RWPE2 (cell line): Measurements from ENCODE around the gene SMARCA1.
"Not testable (repeated sequence)": the region's sequence is repeated elsewhere in the genome, so short reads cannot be mapped to it uniquely, and the experiment has no call there.

Source experiments
- ATAC-seq: fragments of 200-7000 bp; cut with Tn5 transposase; 3 replicates; pipeline ENCODE4 v1.9.1; 2021; ENCODE audit warnings: low read depth
- DNase-seq: peaks from one replicate; pipeline ENCODE4 v3.0.0-alpha.2; 2020; ENCODE audit warnings: low spot score
- H3K27ac ChIP-seq: fragments of 450-650 bp; 2 replicates; pipeline ENCODE4 v1.5.1; 2017; ENCODE audit warnings: mild to moderate bottlenecking; ENCODE audit not compliant: poor library complexity, severe bottlenecking
- H3K27me3 ChIP-seq: fragments of 250-450 bp; sonication (Bioruptor Pico); 2 replicates; pipeline ENCODE4 v1.5.1; 2021; ENCODE audit warnings: mild to moderate bottlenecking, moderate library complexity; ENCODE audit not compliant: insufficient read depth, poor library complexity, severe bottlenecking
- H3K36me3 ChIP-seq: fragments of 250-450 bp; sonication (Bioruptor Pico); 2 replicates; pipeline ENCODE4 v1.5.1; 2020; ENCODE audit warnings: low read depth, mild to moderate bottlenecking, moderate library complexity
- H3K4me1 ChIP-seq: fragments of 250-450 bp; sonication (Bioruptor Pico); 2 replicates; pipeline ENCODE4 v1.5.1; 2021; ENCODE audit warnings: mild to moderate bottlenecking, moderate library complexity; ENCODE audit not compliant: insufficient read depth, poor library complexity, severe bottlenecking
- H3K4me3 ChIP-seq: fragments of 250-450 bp; sonication (Bioruptor Pico); 2 replicates; pipeline ENCODE4 v1.5.1; 2021; ENCODE audit warnings: mild to moderate bottlenecking, moderate library complexity; ENCODE audit not compliant: severe bottlenecking
- H3K9me3 ChIP-seq: fragments of 250-450 bp; sonication (Bioruptor Pico); 2 replicates; pipeline ENCODE4 v1.5.1; 2021; ENCODE audit warnings: mild to moderate bottlenecking, moderate library complexity; ENCODE audit not compliant: severe bottlenecking
- TF ChIP-seq, protein P1 (sequence below): fragments of 450-650 bp; IDR thresholded peaks from one replicate; pipeline ENCODE4 v1.5.1; 2017; ENCODE audit warnings: mild to moderate bottlenecking, moderate library complexity; ENCODE audit not compliant: poor library complexity, severe bottlenecking

SMARCA1 gene

DNA sequence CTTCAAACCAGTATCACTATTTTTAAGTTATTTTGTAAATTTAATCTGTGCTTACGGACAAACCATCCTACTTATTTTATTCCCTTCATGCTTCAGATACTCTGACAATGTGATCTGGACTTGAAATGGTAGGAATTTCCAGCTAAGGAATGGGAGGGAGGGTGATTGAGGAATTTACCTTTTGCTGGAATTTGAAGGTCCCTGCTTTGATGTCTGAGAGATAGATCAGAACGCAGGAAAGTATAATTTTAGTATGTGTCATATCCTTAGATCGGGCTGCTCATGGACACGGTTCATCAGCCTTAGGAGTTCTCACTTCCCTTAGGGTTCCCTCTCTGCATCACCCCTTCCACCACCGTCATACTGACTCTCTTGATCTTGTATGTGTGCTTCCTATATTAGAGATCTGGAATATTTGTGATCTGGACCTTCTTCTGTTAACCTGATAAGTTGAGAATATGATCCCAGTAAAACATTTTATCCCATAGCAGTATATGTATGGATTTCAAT lies 33.6 kb upstream of the SMARCA1 start:
- H3K4me1 ChIP-seq, result no peaks in the 10 kb centered on the region
- DNase-seq (no peak), ATAC-seq (no peak)
- H3K27ac ChIP-seq, result no peak overlapping the region
- H3K36me3 ChIP-seq, result peaks cover 36% of the 10 kb centered on the region
- no peaks in the 10 kb centered on the region for H3K27me3 ChIP-seq
- H3K4me3 ChIP-seq, result no peak overlapping the region
- H3K9me3 ChIP-seq, result no peaks in the 10 kb centered on the region
- TF ChIP-seq, protein P1, sequence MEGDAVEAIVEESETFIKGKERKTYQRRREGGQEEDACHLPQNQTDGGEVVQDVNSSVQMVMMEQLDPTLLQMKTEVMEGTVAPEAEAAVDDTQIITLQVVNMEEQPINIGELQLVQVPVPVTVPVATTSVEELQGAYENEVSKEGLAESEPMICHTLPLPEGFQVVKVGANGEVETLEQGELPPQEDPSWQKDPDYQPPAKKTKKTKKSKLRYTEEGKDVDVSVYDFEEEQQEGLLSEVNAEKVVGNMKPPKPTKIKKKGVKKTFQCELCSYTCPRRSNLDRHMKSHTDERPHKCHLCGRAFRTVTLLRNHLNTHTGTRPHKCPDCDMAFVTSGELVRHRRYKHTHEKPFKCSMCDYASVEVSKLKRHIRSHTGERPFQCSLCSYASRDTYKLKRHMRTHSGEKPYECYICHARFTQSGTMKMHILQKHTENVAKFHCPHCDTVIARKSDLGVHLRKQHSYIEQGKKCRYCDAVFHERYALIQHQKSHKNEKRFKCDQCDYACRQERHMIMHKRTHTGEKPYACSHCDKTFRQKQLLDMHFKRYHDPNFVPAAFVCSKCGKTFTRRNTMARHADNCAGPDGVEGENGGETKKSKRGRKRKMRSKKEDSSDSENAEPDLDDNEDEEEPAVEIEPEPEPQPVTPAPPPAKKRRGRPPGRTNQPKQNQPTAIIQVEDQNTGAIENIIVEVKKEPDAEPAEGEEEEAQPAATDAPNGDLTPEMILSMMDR, result no peak

- ATAC-seq, DNase-seq, H3K4me1 ChIP-seq: not testable (repeated sequence)
These were observed 31.5 kb upstream of the SMARCA1 start for GRCh38 chrX:129554816-129555215.

DNA sequence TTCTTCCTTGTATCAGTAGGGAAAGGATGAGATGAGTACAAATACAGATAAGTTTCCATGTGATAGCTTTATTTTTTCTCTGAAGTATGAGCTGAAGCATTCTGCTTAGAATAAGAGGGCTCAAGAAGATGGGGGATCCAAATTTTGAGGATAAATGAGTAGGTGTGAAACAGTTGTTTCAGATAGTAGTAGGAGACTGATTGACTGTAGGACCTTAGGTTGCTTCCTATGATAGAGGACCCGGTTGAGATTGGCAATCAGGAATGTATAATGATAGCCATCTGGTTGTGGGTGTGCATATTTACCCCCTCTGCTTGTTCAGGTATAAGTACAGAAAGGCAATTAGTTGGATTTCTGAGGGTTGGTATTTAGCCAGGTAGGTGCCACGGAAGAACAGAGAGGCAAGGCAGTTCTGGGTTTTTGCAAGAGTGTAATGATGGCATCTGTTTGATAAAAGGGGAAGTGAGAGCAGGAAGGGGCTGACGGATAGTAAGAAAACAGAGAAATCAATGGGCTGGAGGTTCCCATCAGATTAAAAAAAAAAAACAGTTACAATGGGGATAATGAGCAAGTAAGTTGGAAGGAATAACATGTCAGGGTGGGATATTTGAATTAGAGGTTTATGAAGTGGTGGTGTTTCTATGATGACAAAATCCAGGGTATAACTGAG lies 30.5 kb upstream of the SMARCA1 start:
- Histone ChIP-seq H3K27me3 (no peaks in the 10 kb centered on the region), H3K4me1 (no peaks in the 10 kb centered on the region), H3K27ac (no peak overlapping the region), H3K9me3 (no peaks in the 10 kb centered on the region), H3K36me3 (peaks cover 14% of the 10 kb centered on the region), H3K4me3 (no peak overlapping the region)
- no peak for DNase-seq
- no peak for ATAC-seq
- TF ChIP-seq, protein P1, result no peak

More at GRCh38 chrX:129554816-129555215, 31.5 kb upstream of the SMARCA1 start:
- H3K27me3 ChIP-seq, H3K9me3 ChIP-seq, H3K4me3 ChIP-seq, H3K27ac ChIP-seq: not testable (repeated sequence)
- H3K36me3 ChIP-seq, result peaks cover 17% of the 10 kb centered on the region

DNA sequence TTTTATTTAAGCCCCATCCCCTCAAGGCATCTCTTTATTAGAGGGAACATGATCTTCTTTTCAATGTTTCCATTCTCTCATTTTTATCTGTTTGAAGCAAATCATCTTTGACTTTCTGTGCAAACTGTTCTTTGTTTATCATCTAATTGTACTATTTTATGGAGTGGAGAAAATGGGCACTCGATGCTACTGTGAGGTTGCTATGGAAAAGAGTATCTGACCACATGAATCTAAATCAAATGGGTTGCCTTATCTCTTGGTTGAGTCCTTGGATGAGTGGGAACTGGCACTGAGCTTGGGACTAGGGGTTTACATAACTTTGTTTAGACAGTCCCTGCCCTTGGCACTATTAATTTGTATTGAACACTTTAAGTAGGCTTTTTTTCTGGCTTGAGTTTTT lies 25.8 kb upstream of the SMARCA1 start:
- Histone ChIP-seq H3K27ac (no peak overlapping the region), H3K36me3 (peaks cover 10% of the 10 kb centered on the region), H3K27me3 (no peaks in the 10 kb centered on the region), H3K4me1 (no peaks in the 10 kb centered on the region), H3K9me3 (no peaks in the 10 kb centered on the region), H3K4me3 (no peak overlapping the region)
- no peak for ATAC-seq
- TF ChIP-seq, protein P1, result no peak
- DNase-seq, result no peak

- Histone ChIP-seq H3K27me3 (no peaks in the 10 kb centered on the region), H3K4me3 (no peak overlapping the region), H3K4me1 (no peaks in the 10 kb centered on the region), H3K27ac (no peak overlapping the region), H3K9me3 (no peaks in the 10 kb centered on the region), H3K36me3 (peaks cover 10% of the 10 kb centered on the region)
- ATAC-seq, result no peak
- no peak for DNase-seq
- TF ChIP-seq, protein P1, result no peak
These were observed 22.1 kb upstream of the SMARCA1 start for GRCh38 chrX:129545408-129545807.
